Stimulated activated naive CD4-positive, alpha-beta T cell (primary cell): ENCODE results near the gene NPC1.
"Not testable (repeated sequence)": the region's sequence is repeated elsewhere in the genome, so short reads cannot be mapped to it uniquely, and the experiment has no call there.

Experiments used
- DNase-seq, 6 experiments: peaks; one replicate each; lab custom pipeline; 2025; lab: John Stamatoyannopoulos, UW

The NPC1 gene

GRCh38 chr18:23523429-23524212, 62.7 kb downstream of the NPC1 start:
- DNase-seq, result no peak

DNA sequence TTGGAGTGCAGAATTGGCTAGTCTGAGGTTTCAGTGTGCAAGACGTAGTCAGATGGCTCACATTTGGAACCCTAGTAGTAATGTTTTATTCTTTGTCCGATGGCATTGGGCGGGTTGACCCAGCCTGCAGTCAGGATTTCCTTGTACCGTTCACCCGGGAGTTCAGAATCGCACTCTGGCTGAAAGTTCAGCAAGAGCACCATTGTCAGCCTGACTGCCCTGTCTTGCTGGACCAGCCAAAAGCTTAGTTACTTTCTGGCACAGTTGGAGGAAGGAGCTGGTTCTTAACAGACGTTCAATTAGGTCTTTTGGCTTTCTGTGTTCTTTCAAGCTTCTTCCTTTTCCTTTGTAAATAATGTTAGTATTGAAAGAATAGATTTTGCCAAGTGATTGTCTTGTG, 64.4 kb downstream of the NPC1 start:
- no peak for DNase-seq

DNA sequence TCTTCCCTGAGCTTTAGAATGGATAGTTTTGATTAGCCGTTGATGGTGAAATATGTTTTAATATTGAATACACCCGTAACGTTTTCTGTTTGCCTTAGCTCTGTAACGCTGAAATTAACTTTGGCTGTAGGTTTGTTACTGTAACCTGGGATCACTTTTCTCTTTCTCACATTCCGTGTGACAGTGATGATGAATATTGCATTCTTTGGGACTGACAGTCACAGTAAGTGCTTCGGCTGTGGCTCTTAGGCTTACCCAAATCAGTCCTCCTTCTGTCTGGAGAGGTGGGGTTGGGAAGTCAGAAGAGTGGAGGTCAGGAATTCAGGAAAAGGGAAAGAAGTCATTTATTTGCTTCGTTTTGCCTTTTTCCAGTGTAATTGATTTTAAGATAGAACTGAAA, 65.0 kb downstream of the NPC1 start:
- DNase-seq, result no peak

GRCh38 chr18:23519734-23520133, 66.6 kb downstream of the NPC1 start:
- DNase-seq, result no peak

DNA sequence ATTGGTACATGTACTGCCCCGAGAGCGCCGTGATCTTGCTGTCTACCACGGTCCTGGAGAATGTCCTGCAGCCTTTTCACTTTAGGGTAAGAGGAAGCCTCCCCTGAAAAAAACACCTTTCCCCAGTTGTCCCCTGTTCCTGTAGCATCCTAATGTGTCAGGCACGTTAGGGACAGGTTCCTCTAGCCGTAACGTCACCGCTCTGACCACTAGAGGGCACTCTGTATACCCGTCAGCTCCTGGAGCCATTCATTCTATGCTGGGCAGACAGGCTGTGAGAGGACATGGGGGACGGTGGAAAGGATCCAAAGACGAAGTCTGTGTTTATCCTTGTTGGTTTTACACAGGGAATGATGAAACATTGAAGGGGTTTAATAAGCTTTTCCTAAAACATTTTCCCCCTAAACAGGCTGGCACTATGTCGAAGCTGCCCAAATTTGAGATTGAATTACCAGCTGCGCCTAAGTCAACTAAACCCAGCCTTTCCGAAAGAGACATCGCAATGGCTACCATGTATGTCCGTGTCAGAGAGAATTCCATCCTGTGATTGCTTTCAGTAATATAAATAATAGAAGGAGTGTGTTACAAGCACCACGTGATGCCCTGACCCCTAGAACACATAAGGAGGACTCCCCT, 70.3 kb downstream of the NPC1 start:
- peak; percentile 45 to 76 (median 61) for DNase-seq

DNA sequence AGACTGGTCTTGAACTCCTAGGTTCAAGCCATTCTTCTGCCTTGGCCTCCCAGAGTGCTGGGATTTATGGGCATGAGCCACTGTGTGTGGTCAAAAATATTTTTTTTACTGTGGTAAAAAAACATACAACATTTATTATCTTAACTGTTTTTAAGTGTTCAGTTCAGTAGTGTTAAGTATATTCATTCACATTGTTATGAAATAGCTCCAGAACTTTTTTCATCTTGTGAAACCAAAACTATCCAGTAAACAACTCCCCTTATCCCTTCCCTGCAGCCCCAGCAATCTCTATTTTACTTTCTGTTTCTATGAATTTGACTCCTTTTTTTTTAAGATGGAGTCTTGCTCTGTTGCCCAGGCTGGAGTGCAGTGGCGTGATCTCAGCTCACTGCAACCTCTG, 73.7 kb downstream of the NPC1 start:
- DNase-seq, result no peak

- DNase-seq, result not testable (repeated sequence)
These were observed 74.1 kb downstream of the NPC1 start for GRCh38 chr18:23512216-23512615.

DNA sequence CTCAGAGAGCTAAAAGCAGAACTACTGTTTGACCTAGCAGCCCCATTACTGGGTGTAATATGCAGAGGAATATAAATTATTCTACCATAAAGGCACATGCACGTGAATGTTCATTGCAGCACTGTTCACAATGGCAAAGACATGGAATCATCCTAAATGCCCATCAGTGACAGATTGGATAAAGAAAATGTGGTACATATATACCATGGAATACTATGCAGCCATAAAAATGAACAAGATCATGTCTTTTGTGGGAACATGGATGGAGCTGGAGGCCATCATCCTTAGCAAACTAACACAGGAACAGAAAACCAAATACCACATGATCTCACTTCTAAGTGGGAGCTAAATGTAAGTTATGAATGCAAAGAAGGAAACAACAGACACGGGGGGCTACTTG, 75.4 kb downstream of the NPC1 start:
- not testable (repeated sequence) for DNase-seq

DNA sequence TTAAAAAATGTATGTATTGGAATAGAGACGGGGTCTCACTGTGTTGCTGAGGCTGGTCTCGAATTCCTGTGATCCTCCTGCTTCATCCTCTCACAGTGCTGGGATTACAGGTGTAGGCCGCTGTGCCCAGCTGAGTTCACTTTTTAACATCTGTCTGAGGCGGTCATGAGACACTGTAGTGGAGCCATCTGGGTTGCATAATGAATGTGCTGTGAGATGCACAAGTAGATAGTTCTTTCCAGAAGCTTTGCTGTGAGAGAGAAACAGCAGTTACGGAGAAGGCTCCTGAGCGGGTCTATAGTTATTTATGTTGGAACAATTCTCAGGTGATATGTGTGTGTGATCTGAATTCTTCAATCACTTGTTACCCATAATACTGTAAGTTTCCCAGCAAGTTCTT, 79.9 kb downstream of the NPC1 start:
- no peak for DNase-seq

GRCh38 chr18:23504720-23505119, 81.6 kb downstream of the NPC1 start:
- DNase-seq, result no peak

GRCh38 chr18:23503963-23504344, 82.4 kb downstream of the NPC1 start:
- peak in 4 of 6 experiments; percentile 18 to 56 (median 38) for DNase-seq

GRCh38 chr18:23503038-23503962, 83.0 kb downstream of the NPC1 start, which contains the start of gene RMC1:
Gene RMC1, plus strand, starts transcription at chr18:23503511. Its CDS starts 108 bp downstream, at chr18:23503619.
- peak; percentile 89 to 96 (median 94) for DNase-seq

- no peak for DNase-seq
These were observed 83.7 kb downstream of the NPC1 start for GRCh38 chr18:23502516-23503037.

- DNase-seq, result no peak
These were observed 84.7 kb downstream of the NPC1 start for GRCh38 chr18:23501626-23502025.

- DNase-seq, result no peak
These were observed 87.0 kb downstream of the NPC1 start for GRCh38 chr18:23499291-23499781.

DNA sequence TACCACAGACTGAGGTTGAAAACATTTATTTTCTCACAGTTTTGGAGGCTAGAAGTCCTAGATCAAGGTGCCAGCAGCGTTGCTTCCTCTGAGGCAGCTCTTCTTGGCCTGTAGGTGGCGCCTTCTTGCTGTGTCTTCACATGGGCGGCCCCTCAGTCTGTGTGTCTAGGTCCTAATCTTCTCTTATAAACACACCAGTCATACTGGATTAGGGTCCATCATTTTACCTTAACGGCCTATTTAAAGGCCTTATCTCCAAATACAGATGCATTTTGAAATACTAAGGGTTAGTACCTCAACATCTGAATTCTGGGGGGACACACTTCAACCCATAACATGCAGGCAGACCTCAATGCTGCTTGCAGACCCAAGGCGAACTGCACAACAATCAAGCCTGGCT, 87.4 kb downstream of the NPC1 start:
- DNase-seq, result peak; percentile 16 to 74 (median 56)

GRCh38 chr18:23498117-23498516, 88.2 kb downstream of the NPC1 start:
- DNase-seq, result no peak

DNA sequence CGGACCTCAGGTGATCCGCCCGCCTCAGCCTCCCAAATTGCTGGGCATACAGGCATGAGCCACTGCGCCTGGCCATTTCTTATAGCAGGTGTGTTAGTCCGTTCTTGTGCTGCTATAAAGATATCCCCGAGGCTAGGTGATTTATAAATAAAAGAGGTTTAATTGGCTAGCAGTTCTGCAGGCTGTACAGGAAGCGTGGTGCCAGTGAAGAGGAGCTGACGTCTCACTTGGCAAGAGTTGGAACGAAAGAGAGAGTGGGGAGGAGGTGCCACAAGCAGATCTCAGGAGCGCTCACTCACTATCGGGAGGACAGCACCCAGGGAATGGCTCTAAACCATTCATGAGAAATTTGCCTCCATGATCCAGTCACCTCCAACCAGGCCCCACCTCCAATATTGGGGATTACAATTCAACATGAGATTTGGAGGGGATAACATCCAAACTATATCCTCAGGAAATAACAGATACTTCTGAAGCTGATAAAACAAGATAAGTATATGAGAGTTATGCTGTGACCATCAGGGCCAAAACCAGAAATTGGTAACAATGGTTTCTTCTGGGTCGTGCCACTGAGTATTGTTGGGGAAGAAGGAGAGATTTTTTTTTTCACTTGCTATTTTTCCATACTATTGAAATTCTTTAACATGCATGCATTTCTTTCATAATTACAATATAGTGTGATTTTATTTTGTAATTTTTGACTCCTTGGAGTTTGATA, 90.4 kb downstream of the NPC1 start:
- DNase-seq, result no peak

GRCh38 chr18:23494992-23495391, 91.3 kb downstream of the NPC1 start:
- no peak for DNase-seq

DNA sequence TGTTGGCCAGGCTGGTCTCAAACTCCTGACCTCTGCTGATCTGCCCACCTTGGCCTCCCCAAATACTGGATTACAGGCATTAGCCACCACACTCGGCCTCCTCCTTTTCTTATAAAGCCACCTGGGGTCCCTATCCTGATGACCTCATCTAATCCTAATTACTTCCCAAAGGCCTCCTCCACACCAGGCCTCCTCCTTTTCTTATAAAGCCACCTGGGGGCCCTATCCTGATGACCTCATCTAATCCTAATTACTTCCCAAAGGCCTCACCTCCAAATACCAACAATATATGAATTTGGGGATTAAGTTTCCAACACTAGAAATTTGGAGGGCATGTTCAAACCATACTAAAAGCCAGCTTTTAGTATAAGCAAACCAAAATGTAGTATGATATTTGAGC, 92.7 kb downstream of the NPC1 start:
- no peak for DNase-seq

DNA sequence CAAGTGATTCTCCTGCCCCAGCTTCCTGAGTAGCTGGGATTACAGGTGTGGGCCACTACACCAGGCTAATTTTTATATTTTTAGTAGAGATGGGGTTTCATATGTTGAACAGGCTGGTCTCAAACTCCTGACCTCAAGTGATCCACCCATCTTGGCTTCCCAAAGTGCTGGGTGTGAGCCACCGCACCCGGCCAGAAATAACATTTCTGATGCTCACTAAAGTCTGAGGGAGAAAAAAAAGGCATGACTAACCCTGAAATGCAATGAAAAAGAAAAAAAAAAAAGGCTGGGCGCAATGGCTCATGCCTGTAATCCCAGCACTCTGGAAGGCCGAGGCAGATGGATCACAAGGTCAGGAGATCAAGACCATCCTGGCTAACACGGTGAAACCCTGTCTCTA, 96.7 kb downstream of the NPC1 start:
- not testable (repeated sequence) for DNase-seq
